ENCODE data around the gene MYO9B. TPM values are rescaled to one million over a fixed set of nuclear protein-coding genes. Genes with fewer than 3 reads are reported as not detected.

Gene MYO9B
- total RNA-seq, 5 donors from 2014 or later (not counting 1 experiment from before 2014, with no cell fraction given), result 185 to 220 (median 202) TPM

DNA sequence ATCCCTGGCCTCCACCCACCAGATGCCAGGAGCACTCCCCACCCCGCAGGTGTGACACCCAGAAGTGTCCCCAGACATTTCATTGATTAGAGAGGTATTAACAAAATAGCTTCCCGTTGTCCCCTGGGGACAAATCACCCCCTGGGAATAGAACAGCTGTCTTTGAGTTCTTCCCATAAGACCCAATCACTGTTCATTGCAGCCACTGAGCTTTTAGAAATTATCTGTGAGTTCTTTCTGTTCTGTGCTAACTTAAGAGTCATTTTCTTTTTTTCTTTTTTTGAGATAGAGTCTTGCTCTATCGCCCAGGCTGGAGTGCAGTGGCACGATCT, 32.8 kb downstream of the MYO9B start:
- DNase-seq (no peak), ATAC-seq (replicated peaks in 1 of 4) (no peak)
- Mint-ChIP-seq H3K4me1 (peaks cover 40 to 55% (median 50%) of the 10 kb centered on the region in 3 donors), H3K4me3 (no peak overlapping the region), H3K36me3 (peaks cover 22% of the 10 kb centered on the region), H3K27ac (peak overlapping the region in 1 of 2 donors; percentile 34), H3K9me3 (no peaks in the 10 kb centered on the region), H3K27me3 (no peaks in the 10 kb centered on the region)
- Histone ChIP-seq H3K36me3 (ENCODE audit: control insufficient read depth in 2 of 2, extremely low read depth in 1 of 2, insufficient read depth in 1 of 2, low read length in 1 of 2) (peaks cover 26 to 64% of the 10 kb centered on the region in 2 donors), H3K4me1 (ENCODE audit: control insufficient read depth in 1 of 2, extremely low read depth in 1 of 2, insufficient read depth in 2 of 2, low read length in 2 of 2) (peaks cover 0 to 33% of the 10 kb centered on the region in 2 experiments), H3K27me3 (replicated peaks in 1 of 2; ENCODE audit: control insufficient read depth in 2 of 2, extremely low read depth in 1 of 2, insufficient read depth in 2 of 2, low read length in 1 of 2) (no peaks in the 10 kb centered on the region), H3K9me3 (no peaks in the 10 kb centered on the region), H3K27ac (ENCODE audit: low read length) (no peak overlapping the region), H3K4me3 (ENCODE audit: control insufficient read depth in 1 of 2, extremely low read depth in 1 of 2, low read length in 1 of 2) (no peak overlapping the region)
- CTCF ChIA-PET, result no interaction called here
- no CpG with 5 or more reads among the region's 4 CpGs for WGBS (ENCODE audit: insufficient coverage)
- POLR2A ChIA-PET, result no interaction called here

DNA sequence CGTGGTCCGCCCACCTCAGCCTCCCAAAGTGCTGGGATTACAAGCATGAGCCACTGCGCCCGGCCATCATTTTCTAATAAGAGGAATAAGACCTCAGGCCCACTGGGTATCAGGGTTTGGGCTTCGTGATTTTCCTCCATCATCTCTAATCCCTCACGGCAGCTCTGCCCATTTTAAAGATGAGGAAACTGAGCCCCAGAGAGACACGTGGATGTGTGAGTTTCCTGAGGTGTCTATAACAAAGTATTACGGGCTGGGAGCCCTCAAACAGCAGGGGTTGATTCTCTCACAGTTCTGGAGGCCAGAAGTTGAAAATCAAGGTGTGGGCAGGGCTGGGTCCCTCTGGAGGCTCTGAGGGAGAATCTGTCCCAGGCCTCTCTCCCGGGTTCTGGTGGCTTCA, 33.7 kb downstream of the MYO9B start:
- Mint-ChIP-seq H3K36me3 (peaks cover 22% of the 10 kb centered on the region), H3K27ac (peak overlapping the region; percentile 46 to 76), H3K27me3 (no peaks in the 10 kb centered on the region), H3K4me1 (peaks cover 41 to 55% (median 54%) of the 10 kb centered on the region in 3 donors), H3K4me3 (peak overlapping the region in 1 of 3 donors; percentile 31), H3K9me3 (no peaks in the 10 kb centered on the region)
- Histone ChIP-seq H3K36me3 (ENCODE audit: control insufficient read depth in 2 of 2, extremely low read depth in 1 of 2, insufficient read depth in 1 of 2, low read length in 1 of 2) (peaks cover 30 to 64% of the 10 kb centered on the region in 2 donors), H3K4me1 (ENCODE audit: control insufficient read depth in 1 of 2, extremely low read depth in 1 of 2, insufficient read depth in 2 of 2, low read length in 2 of 2) (peaks cover 0 to 33% of the 10 kb centered on the region in 2 experiments), H3K9me3 (no peaks in the 10 kb centered on the region), H3K27me3 (replicated peaks in 1 of 2; ENCODE audit: control insufficient read depth in 2 of 2, extremely low read depth in 1 of 2, insufficient read depth in 2 of 2, low read length in 1 of 2) (no peaks in the 10 kb centered on the region), H3K4me3 (ENCODE audit: control insufficient read depth in 1 of 2, extremely low read depth in 1 of 2, low read length in 1 of 2) (no peak overlapping the region), H3K27ac (ENCODE audit: low read length) (no peak overlapping the region)
- ATAC-seq (replicated peaks in 1 of 4), result no peak
- no peak for DNase-seq
- ChIA-PET POLR2A (interaction anchor here in 1 of 2 donors (0.6 kb wide), 1 partner anchor 292 kb away, joined by 3 read pairs; no protein-coding TSS in a partner anchor), CTCF (no interaction called here)
- 84% methylated on average over 3 of the region's 9 CpGs for WGBS (ENCODE audit: insufficient coverage)

GRCh38 chr19:17109962-17110598, 34.5 kb downstream of the MYO9B start:
- CTCF ChIA-PET, result interaction anchor here (0.5 to 0.6 kb wide), 2 partner anchors 24 to 472 kb away, joined by 3 to 7 read pairs; no protein-coding TSS in a partner anchor
- peaks cover 25% of the 10 kb centered on the region for H3K36me3 Mint-ChIP-seq
- H3K9me3 ChIP-seq, result no peaks in the 10 kb centered on the region
- H3K36me3 ChIP-seq (ENCODE audit: control insufficient read depth in 2 of 2, extremely low read depth in 1 of 2, insufficient read depth in 1 of 2, low read length in 1 of 2), result peaks cover 22 to 59% of the 10 kb centered on the region in 2 donors
- no peaks in the 10 kb centered on the region for H3K27me3 ChIP-seq (replicated peaks in 1 of 2; ENCODE audit: control insufficient read depth in 2 of 2, extremely low read depth in 1 of 2, insufficient read depth in 2 of 2, low read length in 1 of 2)
- H3K4me3 ChIP-seq (ENCODE audit: control insufficient read depth in 1 of 2, extremely low read depth in 1 of 2, low read length in 1 of 2), result no peak overlapping the region
- H3K27me3 Mint-ChIP-seq, result no peaks in the 10 kb centered on the region
- H3K4me1 ChIP-seq (ENCODE audit: control insufficient read depth in 1 of 2, extremely low read depth in 1 of 2, insufficient read depth in 2 of 2, low read length in 2 of 2), result peaks cover 0 to 31% of the 10 kb centered on the region in 2 experiments
- peak overlapping the region in 2 of 3 donors; percentile 1 to 31 for H3K4me3 Mint-ChIP-seq
- WGBS (ENCODE audit: insufficient coverage), result 58% methylated on average over 18 of the region's 26 CpGs
- H3K4me1 Mint-ChIP-seq, result peaks cover 41 to 53% (median 51%) of the 10 kb centered on the region in 3 donors
- POLR2A ChIA-PET, result no interaction called here
- H3K27ac Mint-ChIP-seq, result peak overlapping the region; percentile 46 to 76
- H3K27ac ChIP-seq (ENCODE audit: low read length), result no peak overlapping the region
- peak in 2 of 4 experiments; percentile 24 to 59 for ATAC-seq (replicated peaks in 1 of 4)
- no peaks in the 10 kb centered on the region for H3K9me3 Mint-ChIP-seq
- peak in 26 of 35 experiments; percentile 4 to 70 (median 29) for DNase-seq

GRCh38 chr19:17110599-17110966, 35.0 kb downstream of the MYO9B start:
- ATAC-seq (replicated peaks in 1 of 4), result peak in 1 of 4 experiments; percentile 7
- Histone ChIP-seq H3K36me3 (ENCODE audit: control insufficient read depth in 2 of 2, extremely low read depth in 1 of 2, insufficient read depth in 1 of 2, low read length in 1 of 2) (peaks cover 17 to 54% of the 10 kb centered on the region in 2 donors), H3K9me3 (no peaks in the 10 kb centered on the region), H3K4me1 (ENCODE audit: control insufficient read depth in 1 of 2, extremely low read depth in 1 of 2, insufficient read depth in 2 of 2, low read length in 2 of 2) (peaks cover 0 to 31% of the 10 kb centered on the region in 2 experiments), H3K4me3 (ENCODE audit: control insufficient read depth in 1 of 2, extremely low read depth in 1 of 2, low read length in 1 of 2) (no peak overlapping the region), H3K27me3 (replicated peaks in 1 of 2; ENCODE audit: control insufficient read depth in 2 of 2, extremely low read depth in 1 of 2, insufficient read depth in 2 of 2, low read length in 1 of 2) (no peaks in the 10 kb centered on the region), H3K27ac (ENCODE audit: low read length) (no peak overlapping the region)
- 96% methylated on average over 9 of the region's 10 CpGs for whole genome bisulfite sequencing (ENCODE audit: insufficient coverage)
- POLR2A ChIA-PET, result no interaction called here
- DNase-seq, result no peak
- Mint-ChIP-seq H3K4me3 (peak overlapping the region in 1 of 3 donors; percentile 31), H3K4me1 (peaks cover 41 to 55% (median 50%) of the 10 kb centered on the region in 3 donors), H3K27ac (peak overlapping the region in 1 of 2 donors; percentile 76), H3K27me3 (no peaks in the 10 kb centered on the region), H3K9me3 (no peaks in the 10 kb centered on the region), H3K36me3 (peaks cover 29% of the 10 kb centered on the region)
- CTCF ChIA-PET, result interaction anchor here (0.5 to 0.6 kb wide), 2 partner anchors 23 to 473 kb away, joined by 3 to 7 read pairs; no protein-coding TSS in a partner anchor

- H3K4me1 ChIP-seq (ENCODE audit: control insufficient read depth in 1 of 2, extremely low read depth in 1 of 2, insufficient read depth in 2 of 2, low read length in 2 of 2), result peaks cover 0 to 40% of the 10 kb centered on the region in 2 experiments
- no peak overlapping the region for H3K4me3 Mint-ChIP-seq
- ChIA-PET CTCF (interaction anchor here in 1 of 2 donors (0.6 kb wide), 1 partner anchor 1916 kb away, joined by 3 read pairs; no protein-coding TSS in a partner anchor), POLR2A (no interaction called here)
- H3K36me3 ChIP-seq (ENCODE audit: control insufficient read depth in 2 of 2, extremely low read depth in 1 of 2, insufficient read depth in 1 of 2, low read length in 1 of 2), result peaks cover 9 to 55% of the 10 kb centered on the region in 2 donors
- peak overlapping the region in 1 of 2 donors; percentile 49 for H3K27ac Mint-ChIP-seq
- H3K27me3 ChIP-seq (replicated peaks in 1 of 2; ENCODE audit: control insufficient read depth in 2 of 2, extremely low read depth in 1 of 2, insufficient read depth in 2 of 2, low read length in 1 of 2), result no peaks in the 10 kb centered on the region
- WGBS (ENCODE audit: insufficient coverage), result 85% methylated on average over 2 of the region's 3 CpGs
- no peak overlapping the region for H3K4me3 ChIP-seq (ENCODE audit: control insufficient read depth in 1 of 2, extremely low read depth in 1 of 2, low read length in 1 of 2)
- H3K4me1 Mint-ChIP-seq, result peaks cover 37 to 52% (median 43%) of the 10 kb centered on the region in 3 donors
- ATAC-seq (replicated peaks in 1 of 4) (no peak), DNase-seq (no peak)
- H3K9me3 Mint-ChIP-seq, result no peaks in the 10 kb centered on the region
- no peaks in the 10 kb centered on the region for H3K9me3 ChIP-seq
- H3K27ac ChIP-seq (ENCODE audit: low read length), result no peak overlapping the region
- no peaks in the 10 kb centered on the region for H3K27me3 Mint-ChIP-seq
- H3K36me3 Mint-ChIP-seq, result peaks cover 32% of the 10 kb centered on the region
Measured at GRCh38 chr19:17111766-17112165, 36.2 kb downstream of the MYO9B start.

GRCh38 chr19:17112271-17112670, 36.7 kb downstream of the MYO9B start:
- Mint-ChIP-seq H3K36me3 (peaks cover 32% of the 10 kb centered on the region), H3K9me3 (no peaks in the 10 kb centered on the region), H3K27ac (no peak overlapping the region), H3K4me3 (no peak overlapping the region), H3K4me1 (peaks cover 37 to 51% (median 43%) of the 10 kb centered on the region in 3 donors), H3K27me3 (no peaks in the 10 kb centered on the region)
- DNase-seq, result no peak
- no peaks in the 10 kb centered on the region for H3K27me3 ChIP-seq (replicated peaks in 1 of 2; ENCODE audit: control insufficient read depth in 2 of 2, extremely low read depth in 1 of 2, insufficient read depth in 2 of 2, low read length in 1 of 2)
- 96% methylated on average over 17 of the region's 17 CpGs for WGBS (ENCODE audit: insufficient coverage)
- H3K9me3 ChIP-seq, result no peaks in the 10 kb centered on the region
- peaks cover 0 to 40% of the 10 kb centered on the region in 2 experiments for H3K4me1 ChIP-seq (ENCODE audit: control insufficient read depth in 1 of 2, extremely low read depth in 1 of 2, insufficient read depth in 2 of 2, low read length in 2 of 2)
- H3K4me3 ChIP-seq (ENCODE audit: control insufficient read depth in 1 of 2, extremely low read depth in 1 of 2, low read length in 1 of 2), result no peak overlapping the region
- ChIA-PET POLR2A (no interaction called here), CTCF (no interaction called here)
- no peak for ATAC-seq (replicated peaks in 1 of 4)
- peaks cover 9 to 54% of the 10 kb centered on the region in 2 donors for H3K36me3 ChIP-seq (ENCODE audit: control insufficient read depth in 2 of 2, extremely low read depth in 1 of 2, insufficient read depth in 1 of 2, low read length in 1 of 2)
- no peak overlapping the region for H3K27ac ChIP-seq (ENCODE audit: low read length)

Data from T-cell (primary cell).